ENCODE results near the gene HSPA13.
A peak's percentile ranks its signal among the peaks of the same experiment; 100 is the strongest.

Gene HSPA13

DNA sequence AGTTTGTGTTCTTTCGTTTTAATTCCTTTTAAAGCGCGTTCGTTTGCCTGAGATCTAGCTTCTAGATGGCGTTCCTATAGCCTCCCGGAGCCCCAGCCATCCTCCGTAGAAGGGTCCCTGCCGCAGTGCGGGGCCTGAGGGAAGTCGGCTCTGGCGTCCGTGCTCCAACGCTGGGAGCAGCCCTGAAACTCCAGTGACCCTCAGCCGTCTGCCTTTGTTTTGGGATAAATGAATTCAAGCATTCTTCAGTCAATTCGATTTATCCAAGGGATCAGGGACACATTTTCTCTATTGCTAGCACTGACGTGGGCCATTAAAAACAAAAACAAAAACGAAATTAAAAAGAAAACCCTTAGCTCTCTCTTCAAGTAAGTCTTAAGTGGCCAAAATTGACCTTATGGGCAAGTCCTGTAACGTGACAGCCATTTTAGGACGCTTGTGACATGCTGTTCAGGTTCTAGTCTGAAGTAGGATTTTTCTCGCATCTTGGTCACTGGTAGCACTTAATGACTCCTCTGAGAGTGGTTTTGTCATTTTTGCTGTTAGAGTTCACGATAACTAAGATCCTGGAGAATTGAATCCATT is 742 bp upstream of the HSPA13 start:
- H3K4me1 ChIP-seq (ENCODE audit: low read length) = peaks cover 15% of the 10 kb centered on the region
- peak overlapping the region; percentile 97 for H2AFZ ChIP-seq (ENCODE audit: low read length)
- H3K27me3 ChIP-seq (replicated peaks; ENCODE audit: insufficient read depth, low read length) = no peaks in the 10 kb centered on the region
- TF ChIP-seq EZH2phosphoT487 (IDR thresholded peaks at IDR 0.05; ENCODE audit: low read length) = no peak
- no peak for TF ChIP-seq CTCF (IDR thresholded peaks at IDR 0.05; ENCODE audit: low read length)
- TF ChIP-seq EZH2 (optimal IDR thresholded peaks at IDR 0.05; ENCODE audit: low read depth, low read length) = no peak
- peaks cover 42% of the 10 kb centered on the region for H3K79me2 ChIP-seq (ENCODE audit: low read length)
- peak overlapping the region; percentile 91 for H3K4me3 ChIP-seq (ENCODE audit: low read length)
- H3K9me3 ChIP-seq (replicated peaks; ENCODE audit: insufficient read depth, low read length) = no peaks in the 10 kb centered on the region
- H3K27ac ChIP-seq (ENCODE audit: low read length) = peak overlapping the region; percentile 71
- H4K20me1 ChIP-seq (ENCODE audit: insufficient read depth, low read length) = no peaks in the 10 kb centered on the region
- H3F3A ChIP-seq (ENCODE audit: insufficient read depth, low read length) = peaks cover 4% of the 10 kb centered on the region; the same call in 1 of the 2 replicates
- H3K9me2 ChIP-seq (replicated peaks; ENCODE audit: insufficient read depth, low read length) = no peaks in the 10 kb centered on the region
- H3K36me3 ChIP-seq (replicated peaks; ENCODE audit: insufficient read depth, low read length) = no peaks in the 10 kb centered on the region
- peak; percentile 50 for DNase-seq
- H3K4me2 ChIP-seq (ENCODE audit: low read depth, low read length) = peak overlapping the region; percentile 79
- peak overlapping the region; percentile 77 for H3K9ac ChIP-seq (ENCODE audit: low read length)

DNA sequence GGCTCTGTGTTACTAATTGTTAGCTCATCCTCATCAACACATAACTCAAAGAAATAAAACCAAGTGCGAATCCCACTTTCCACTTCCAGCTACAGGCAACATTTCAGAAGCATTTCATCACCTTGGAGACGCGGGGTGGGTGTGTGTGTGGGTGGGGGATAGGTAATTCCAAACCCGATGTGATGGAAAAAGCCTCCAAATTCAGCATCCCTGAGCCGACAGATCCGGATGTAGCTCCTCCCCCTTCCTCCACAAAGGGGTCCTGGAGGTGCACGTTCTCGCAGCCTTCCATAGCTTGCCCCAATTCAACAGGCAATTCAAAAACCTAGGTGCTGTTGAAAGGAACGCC is 486 bp downstream of the HSPA13 start:
- H3K4me1 ChIP-seq (ENCODE audit: low read length) = peaks cover 15% of the 10 kb centered on the region
- H2AFZ ChIP-seq (ENCODE audit: low read length) = peak overlapping the region; percentile 83
- H3K4me3 ChIP-seq (ENCODE audit: low read length) = peak overlapping the region; percentile 98
- H3K27me3 ChIP-seq (replicated peaks; ENCODE audit: insufficient read depth, low read length) = no peaks in the 10 kb centered on the region
- H3K79me2 ChIP-seq (ENCODE audit: low read length) = peaks cover 48% of the 10 kb centered on the region
- no peak for DNase-seq
- TF ChIP-seq EZH2 (optimal IDR thresholded peaks at IDR 0.05; ENCODE audit: low read depth, low read length) (no peak), EZH2phosphoT487 (IDR thresholded peaks at IDR 0.05; ENCODE audit: low read length) (no peak)
- no peaks in the 10 kb centered on the region for H3K36me3 ChIP-seq (replicated peaks; ENCODE audit: insufficient read depth, low read length)
- H3K9me3 ChIP-seq (replicated peaks; ENCODE audit: insufficient read depth, low read length) = no peaks in the 10 kb centered on the region
- peak overlapping the region; percentile 76 for H3K4me2 ChIP-seq (ENCODE audit: low read depth, low read length)
- H3F3A ChIP-seq (ENCODE audit: insufficient read depth, low read length) = peaks cover 4% of the 10 kb centered on the region; the same call in 1 of the 2 replicates
- no peaks in the 10 kb centered on the region for H4K20me1 ChIP-seq (ENCODE audit: insufficient read depth, low read length)
- H3K9ac ChIP-seq (ENCODE audit: low read length) = peak overlapping the region; percentile 94
- peak overlapping the region; percentile 73; the same call in 1 of the 2 replicates for H3K27ac ChIP-seq (ENCODE audit: low read length)
- H3K9me2 ChIP-seq (replicated peaks; ENCODE audit: insufficient read depth, low read length) = no peaks in the 10 kb centered on the region

DNA sequence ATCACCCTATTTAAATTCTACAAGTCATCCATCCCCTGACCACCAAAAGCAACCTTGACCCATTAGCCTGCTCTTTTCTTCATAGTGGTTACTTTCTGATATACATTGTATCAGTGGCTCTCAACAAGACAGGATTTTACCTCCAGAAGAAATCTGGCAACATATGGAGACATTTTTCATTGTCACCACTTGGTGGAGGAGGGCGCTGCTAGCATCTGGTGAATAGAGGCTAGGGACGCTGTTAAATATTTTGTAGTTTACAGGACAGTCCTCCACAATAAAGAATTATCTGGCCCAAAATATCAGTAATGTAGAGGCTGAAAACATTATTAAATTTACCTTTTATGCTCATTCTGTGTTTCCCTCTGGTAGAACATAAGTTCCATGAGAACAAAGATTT is 6.1 kb downstream of the HSPA13 start:
- Histone ChIP-seq H3K9me3 (replicated peaks; ENCODE audit: insufficient read depth, low read length) (no peaks in the 10 kb centered on the region), H3K36me3 (replicated peaks; ENCODE audit: insufficient read depth, low read length) (peaks cover 16% of the 10 kb centered on the region), H3K4me3 (ENCODE audit: low read length) (no peak overlapping the region), H3K27me3 (replicated peaks; ENCODE audit: insufficient read depth, low read length) (no peaks in the 10 kb centered on the region), H3K4me1 (ENCODE audit: low read length) (peaks cover 6% of the 10 kb centered on the region; the same call in 1 of the 2 replicates), H3K79me2 (ENCODE audit: low read length) (peaks cover 47% of the 10 kb centered on the region), H4K20me1 (ENCODE audit: insufficient read depth, low read length) (no peaks in the 10 kb centered on the region), H3F3A (ENCODE audit: insufficient read depth, low read length) (no peaks in the 10 kb centered on the region), H3K9me2 (replicated peaks; ENCODE audit: insufficient read depth, low read length) (no peaks in the 10 kb centered on the region), H2AFZ (ENCODE audit: low read length) (no peak overlapping the region), H3K27ac (ENCODE audit: low read length) (no peak overlapping the region), H3K9ac (ENCODE audit: low read length) (no peak overlapping the region), H3K4me2 (ENCODE audit: low read depth, low read length) (no peak overlapping the region)
- no peak for DNase-seq
- TF ChIP-seq CTCF (IDR thresholded peaks at IDR 0.05; ENCODE audit: low read length) = 0 out of 2 replicates have a peak, but pooled peaks have one; percentile 21
- TF ChIP-seq EZH2phosphoT487 (IDR thresholded peaks at IDR 0.05; ENCODE audit: low read length) = no peak

GRCh38 chr21:14366998-14367397 is 15.9 kb downstream of the HSPA13 start:
- no peak overlapping the region for H3K4me3 ChIP-seq (ENCODE audit: low read length)
- no peaks in the 10 kb centered on the region for H3K9me2 ChIP-seq (replicated peaks; ENCODE audit: insufficient read depth, low read length)
- no peak for DNase-seq
- H3K27ac ChIP-seq (ENCODE audit: low read length) = no peak overlapping the region
- no peaks in the 10 kb centered on the region for H4K20me1 ChIP-seq (ENCODE audit: insufficient read depth, low read length)
- no peaks in the 10 kb centered on the region; the same call in 1 of the 2 replicates for H3K36me3 ChIP-seq (replicated peaks; ENCODE audit: insufficient read depth, low read length)
- no peaks in the 10 kb centered on the region for H3K27me3 ChIP-seq (replicated peaks; ENCODE audit: insufficient read depth, low read length)
- no peaks in the 10 kb centered on the region for H3K9me3 ChIP-seq (replicated peaks; ENCODE audit: insufficient read depth, low read length)
- H3K4me1 ChIP-seq (ENCODE audit: low read length) = no peaks in the 10 kb centered on the region
- no peaks in the 10 kb centered on the region for H3F3A ChIP-seq (ENCODE audit: insufficient read depth, low read length)
- no peak overlapping the region for H3K9ac ChIP-seq (ENCODE audit: low read length)
- no peaks in the 10 kb centered on the region for H3K79me2 ChIP-seq (ENCODE audit: low read length)
- no peak for TF ChIP-seq EZH2 (optimal IDR thresholded peaks at IDR 0.05; ENCODE audit: low read depth, low read length)
- no peak for TF ChIP-seq EZH2phosphoT487 (IDR thresholded peaks at IDR 0.05; ENCODE audit: low read length)
- H2AFZ ChIP-seq (ENCODE audit: low read length) = no peak overlapping the region
- H3K4me2 ChIP-seq (ENCODE audit: low read depth, low read length) = no peak overlapping the region

Data from MM.1S (cell line).